Measurements from ENCODE around the gene CDKN1A.
"Not testable (repeated sequence)": the region's sequence is repeated elsewhere in the genome, so short reads cannot be mapped to it uniquely, and the experiment has no call there.

DNA sequence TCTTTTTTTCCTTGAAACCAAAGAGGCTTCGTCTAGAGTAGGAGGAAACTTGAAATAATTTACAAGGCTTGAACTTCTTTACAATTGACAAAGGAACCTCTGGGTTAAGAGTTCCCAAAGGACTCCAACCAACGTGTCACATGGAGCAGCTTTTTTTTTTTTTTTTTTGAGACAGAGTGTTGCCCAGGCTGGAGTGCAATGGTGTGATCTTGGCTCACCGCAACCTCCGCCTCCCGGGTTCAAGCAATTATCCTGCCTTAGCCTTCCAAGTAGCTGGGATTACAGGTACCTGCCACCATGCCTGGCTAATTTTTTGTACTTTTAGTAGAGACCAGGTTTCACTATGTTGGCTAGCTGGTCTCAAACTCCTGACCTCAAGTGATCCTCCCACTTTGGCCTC is 24.0 kb upstream of the CDKN1A start:
- TF ChIP-seq ETV6 (CRISPR knock-in tag; IDR thresholded peaks at IDR 0.05); ZNF138 (CRISPR knock-in tag; conservative IDR thresholded peaks at IDR 0.05); NR2C2 (CRISPR knock-in tag; IDR thresholded peaks at IDR 0.05); ZNF423 (CRISPR knock-in tag; IDR thresholded peaks at IDR 0.05); ESRRA (CRISPR knock-in tag; IDR thresholded peaks at IDR 0.05; ENCODE audit: borderline replicate concordance); ZBTB43 (CRISPR knock-in tag; IDR thresholded peaks at IDR 0.05); RELA (CRISPR knock-in tag; IDR thresholded peaks at IDR 0.05; ENCODE audit: borderline replicate concordance); TEAD4 (CRISPR knock-in tag; IDR thresholded peaks at IDR 0.05); ZNF263 (CRISPR knock-in tag; IDR thresholded peaks at IDR 0.05; ENCODE audit: low read depth): not testable (repeated sequence)
- TF ChIP-seq, protein P1, sequence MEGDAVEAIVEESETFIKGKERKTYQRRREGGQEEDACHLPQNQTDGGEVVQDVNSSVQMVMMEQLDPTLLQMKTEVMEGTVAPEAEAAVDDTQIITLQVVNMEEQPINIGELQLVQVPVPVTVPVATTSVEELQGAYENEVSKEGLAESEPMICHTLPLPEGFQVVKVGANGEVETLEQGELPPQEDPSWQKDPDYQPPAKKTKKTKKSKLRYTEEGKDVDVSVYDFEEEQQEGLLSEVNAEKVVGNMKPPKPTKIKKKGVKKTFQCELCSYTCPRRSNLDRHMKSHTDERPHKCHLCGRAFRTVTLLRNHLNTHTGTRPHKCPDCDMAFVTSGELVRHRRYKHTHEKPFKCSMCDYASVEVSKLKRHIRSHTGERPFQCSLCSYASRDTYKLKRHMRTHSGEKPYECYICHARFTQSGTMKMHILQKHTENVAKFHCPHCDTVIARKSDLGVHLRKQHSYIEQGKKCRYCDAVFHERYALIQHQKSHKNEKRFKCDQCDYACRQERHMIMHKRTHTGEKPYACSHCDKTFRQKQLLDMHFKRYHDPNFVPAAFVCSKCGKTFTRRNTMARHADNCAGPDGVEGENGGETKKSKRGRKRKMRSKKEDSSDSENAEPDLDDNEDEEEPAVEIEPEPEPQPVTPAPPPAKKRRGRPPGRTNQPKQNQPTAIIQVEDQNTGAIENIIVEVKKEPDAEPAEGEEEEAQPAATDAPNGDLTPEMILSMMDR (IDR thresholded peaks at IDR 0.05): not testable (repeated sequence)
- TF ChIP-seq, protein P2, sequence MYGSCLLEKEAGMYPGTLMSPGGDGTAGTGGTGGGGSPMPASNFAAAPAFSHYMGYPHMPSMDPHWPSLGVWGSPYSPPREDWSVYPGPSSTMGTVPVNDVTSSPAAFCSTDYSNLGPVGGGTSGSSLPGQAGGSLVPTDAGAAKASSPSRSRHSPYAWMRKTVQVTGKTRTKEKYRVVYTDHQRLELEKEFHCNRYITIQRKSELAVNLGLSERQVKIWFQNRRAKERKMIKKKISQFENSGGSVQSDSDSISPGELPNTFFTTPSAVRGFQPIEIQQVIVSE (CRISPR knock-in tag; IDR thresholded peaks at IDR 0.05; ENCODE audit: borderline replicate concordance): not testable (repeated sequence)

All from WTC11 (cell line).